CD14-positive monocyte (primary cell): ENCODE results near the gene EPC1. TPM values are rescaled to one million over a fixed set of nuclear protein-coding genes. Genes with fewer than 3 reads are reported as not detected.

Experiments used
- DNase-seq, 3 donors: peaks; one replicate each; pipeline ENCODE4 v3.0.0-alpha.2; 2011 to 2022
- H2AFZ ChIP-seq: 2 replicates; pipeline ENCODE4 v1.6.0; 2012; ENCODE audit warnings: mild to moderate bottlenecking, low read depth, low read length, inconsistent platforms; ENCODE audit not compliant: insufficient read depth, poor library complexity, severe bottlenecking
- H3K27ac ChIP-seq, 2 donors: 1 replicate in 1 of 2; 2 replicates in 1 of 2; pipeline ENCODE4 v1.5.1; 2012 to 2013; ENCODE audit warnings: low read length in 2 of 2, control low read depth in 1 of 2, inconsistent platforms in 1 of 2, low read depth in 1 of 2, mild to moderate bottlenecking in 1 of 2
- H3K27me3 ChIP-seq, 2 donors: one replicate each; pipeline versions ENCODE4 v1.6.0 to v1.6.1; 2011 to 2013; ENCODE audit warnings: low read length in 2 of 2; ENCODE audit not compliant: control insufficient read depth in 2 of 2, insufficient read depth in 2 of 2
- H3K36me3 ChIP-seq, 2 donors: replicated peaks in 1 of 2; 1 replicate in 1 of 2; 2 replicates in 1 of 2; pipeline versions ENCODE4 v1.5.1 to v1.6.1; 2012 to 2013; ENCODE audit warnings: low read length in 2 of 2, control low read depth in 1 of 2, inconsistent platforms in 1 of 2, mild to moderate bottlenecking in 1 of 2; ENCODE audit not compliant: insufficient read depth in 2 of 2, control insufficient read depth in 1 of 2
- H3K4me1 ChIP-seq, 2 donors: 1 replicate in 1 of 2; 2 replicates in 1 of 2; pipeline versions ENCODE4 v1.5.1 to v1.6.1; 2012 to 2013; ENCODE audit warnings: low read length in 2 of 2, control low read depth in 1 of 2, inconsistent platforms in 1 of 2, mild to moderate bottlenecking in 1 of 2, moderate library complexity in 1 of 2; ENCODE audit not compliant: insufficient read depth in 2 of 2, control insufficient read depth in 1 of 2
- H3K4me2 ChIP-seq: replicated peaks from 2 replicates; pipeline ENCODE3; 2012; ENCODE audit warnings: low read length, moderate library complexity, mild to moderate bottlenecking; ENCODE audit not compliant: poor library complexity, severe bottlenecking; ENCODE audit errors: extremely low read depth
- H3K4me3 ChIP-seq, 3 experiments: fragments of 200-600 bp in 1 of 3; sonication (generic) in 1 of 3; replicated peaks in 1 of 3; 1 replicate in 2 of 3; 2 replicates in 1 of 3; pipeline ENCODE4 v1.5.1; 2011 to 2013; ENCODE audit warnings: low read length in 3 of 3, mild to moderate bottlenecking in 3 of 3, control low read depth in 2 of 3, low read depth in 2 of 3, inconsistent platforms in 1 of 3, moderate library complexity in 1 of 3
- H3K79me2 ChIP-seq: 2 replicates; pipeline ENCODE4 v1.6.0; 2012; ENCODE audit warnings: mild to moderate bottlenecking, control low read depth, inconsistent platforms, low read length, moderate library complexity; ENCODE audit not compliant: insufficient read depth
- H3K9ac ChIP-seq: 2 replicates; pipeline ENCODE4 v1.6.0; 2017; ENCODE audit warnings: low read length, mild to moderate bottlenecking; ENCODE audit not compliant: insufficient read depth, poor library complexity, severe bottlenecking
- H3K9me3 ChIP-seq, 2 donors: replicated peaks in 1 of 2; 1 replicate in 1 of 2; 2 replicates in 1 of 2; pipeline versions ENCODE4 v1.5.1 to v1.6.1; 2012 to 2013; ENCODE audit warnings: low read length in 2 of 2, control low read depth in 1 of 2; ENCODE audit not compliant: control insufficient read depth in 1 of 2, insufficient read depth in 1 of 2
- H4K20me1 ChIP-seq: 2 replicates; pipeline ENCODE4 v1.6.0; 2012; ENCODE audit warnings: mild to moderate bottlenecking, low read length, control low read depth, moderate library complexity; ENCODE audit not compliant: insufficient read depth
- H3K27ac Mint-ChIP-seq, 7 donors: one replicate each; pipeline ENCODE4 v1.8.0; 2020; ENCODE audit warnings: mild to moderate bottlenecking in 7 of 7, mixed read lengths in 7 of 7, moderate library complexity in 6 of 7, inconsistent platforms in 2 of 7
- H3K27me3 Mint-ChIP-seq, 3 donors: one replicate each; pipeline ENCODE4 v1.8.0; 2021 to 2022; ENCODE audit warnings: low read depth in 3 of 3, mild to moderate bottlenecking in 3 of 3, mixed read lengths in 3 of 3, moderate library complexity in 3 of 3, inconsistent platforms in 1 of 3
- H3K36me3 Mint-ChIP-seq, 2 donors: one replicate each; pipeline ENCODE4 v1.8.0; 2020; ENCODE audit warnings: mixed read lengths in 2 of 2, inconsistent platforms in 1 of 2, mild to moderate bottlenecking in 1 of 2
- H3K4me1 Mint-ChIP-seq: one replicate; pipeline ENCODE4 v1.8.0; 2020; ENCODE audit warnings: mild to moderate bottlenecking, mixed read lengths
- H3K4me3 Mint-ChIP-seq, 2 donors: one replicate each; pipeline ENCODE4 v1.8.0; 2020; ENCODE audit warnings: mild to moderate bottlenecking in 2 of 2, mixed read lengths in 2 of 2, moderate library complexity in 1 of 2
- H3K9me3 Mint-ChIP-seq, 7 donors: one replicate each; pipeline ENCODE4 v1.8.0; 2020 to 2022; ENCODE audit warnings: mixed read lengths in 7 of 7, mild to moderate bottlenecking in 6 of 7, moderate library complexity in 6 of 7, inconsistent platforms in 2 of 7
- CTCF ChIP-seq: fragments of 200-600 bp; IDR thresholded peaks from one replicate; pipeline ENCODE4 v1.8.0; 2022; ENCODE audit warnings: antibody characterized with exemption, mild to moderate bottlenecking
- WGBS: methylation state at CpG from one replicate; pipeline ENCODE4 v1.1.5; 2013; ENCODE audit warnings: missing lambda C conversion rate; ENCODE audit not compliant: insufficient coverage; 5-methylcytosine and 5-hydroxymethylcytosine counted together
- intact Hi-C, 2 donors: fragments of 100-400 bp; cut with micrococcal nuclease; formaldehyde crosslinking; loops; one replicate each; pipeline versions ENCODE4 v1.15.0 to v1.15.1; 2023
- polyA plus RNA-seq, 3 donors: library from polyadenylated mRNA; depleted of rRNA in 1 of 3; unstranded in 2 of 3; stranded (reverse) in 1 of 3; fragments of 300-500 nt in 2 of 3; fragments of >200 nt in 1 of 3; fragmentation: Illumina TruSeq in 2 of 3; gene quantifications; 1 replicate in 2 of 3; 2 replicates in 1 of 3; pipeline ENCODE4 v1.2.3, GENCODE V29; 2012 to 2021

Gene EPC1
- polyA plus RNA-seq, 3 donors = 28.3 to 60.8 (median 31.0) TPM

GRCh38 chr10:32331606-32332005 is 15.4 kb downstream of the EPC1 start:
- Mint-ChIP-seq H3K27ac (peak overlapping the region in 1 of 7 donors; percentile 82), H3K4me3 (no peak overlapping the region), H3K9me3 (peaks cover 0 to 3% (median 0%) of the 10 kb centered on the region in 7 donors), H3K36me3 (peaks cover 13 to 18% of the 10 kb centered on the region in 2 donors), H3K4me1 (peaks cover 67% of the 10 kb centered on the region), H3K27me3 (no peaks in the 10 kb centered on the region)
- no peak overlapping the region for H3K4me2 ChIP-seq
- peaks cover 100% of the 10 kb centered on the region for H4K20me1 ChIP-seq
- H3K9ac ChIP-seq = no peak overlapping the region
- H2AFZ ChIP-seq = no peak overlapping the region
- no peak for TF ChIP-seq CTCF
- H3K4me1 ChIP-seq = peaks cover 20 to 39% of the 10 kb centered on the region in 2 donors
- peaks cover 100% of the 10 kb centered on the region for H3K79me2 ChIP-seq
- no peak for DNase-seq
- no peaks in the 10 kb centered on the region for H3K27me3 ChIP-seq
- intact Hi-C loops = no loop called here
- no peaks in the 10 kb centered on the region for H3K36me3 ChIP-seq
- H3K4me3 ChIP-seq = no peak overlapping the region
- no peaks in the 10 kb centered on the region for H3K9me3 ChIP-seq
- H3K27ac ChIP-seq = peak overlapping the region in 1 of 2 donors; percentile 56

- Histone ChIP-seq H4K20me1 (peaks cover 100% of the 10 kb centered on the region), H3K4me3 (no peak overlapping the region), H3K9ac (no peak overlapping the region), H3K4me2 (no peak overlapping the region), H2AFZ (no peak overlapping the region), H3K27ac (peak overlapping the region in 1 of 2 donors; percentile 62), H3K36me3 (no peaks in the 10 kb centered on the region), H3K27me3 (no peaks in the 10 kb centered on the region), H3K9me3 (no peaks in the 10 kb centered on the region), H3K4me1 (peaks cover 25 to 52% of the 10 kb centered on the region in 2 donors), H3K79me2 (peaks cover 100% of the 10 kb centered on the region)
- Mint-ChIP-seq H3K4me1 (peaks cover 67% of the 10 kb centered on the region), H3K9me3 (peaks cover 0 to 1% (median 0%) of the 10 kb centered on the region in 7 donors), H3K27me3 (no peaks in the 10 kb centered on the region), H3K36me3 (peaks cover 8 to 15% of the 10 kb centered on the region in 2 donors), H3K4me3 (no peak overlapping the region), H3K27ac (peak overlapping the region in 3 of 7 donors; percentile 3 to 66 (median 20))
- WGBS = no CpG with 5 or more reads among the region's 2 CpGs
- TF ChIP-seq CTCF = no peak
- no peak for DNase-seq
- intact Hi-C loops = no loop called here
These were observed 16.7 kb downstream of the EPC1 start for GRCh38 chr10:32330214-32330613.
